AG04449 (cell line): ENCODE results near the gene NT5C2.

Source experiments
- CTCF ChIA-PET: fragments of 350-600 bp; formaldehyde crosslinking; extraction: SDS; loops from one replicate; lab custom pipeline; 2021; ENCODE audit warnings: antibody characterized with exemption; lab: Yijun Ruan, JAX
- POLR2A ChIA-PET: fragments of 400-600, 350-600 bp; formaldehyde crosslinking; extraction: SDS; loops from one replicate; lab custom pipeline; 2020; ENCODE audit warnings: antibody characterized with exemption, inconsistent platforms; lab: Yijun Ruan, JAX
- DNase-seq: peaks from one replicate; pipeline ENCODE4 v3.0.0-alpha.2; 2010; ENCODE audit warnings: low read depth, low spot score
- H3K4me3 ChIP-seq: 2 replicates; pipeline ENCODE4 v1.5.1; 2011; ENCODE audit warnings: low read depth, mild to moderate bottlenecking, control low read depth, low read length
- CTCF ChIP-seq: IDR thresholded peaks from one replicate; pipeline ENCODE4 v1.5.1; 2011; ENCODE audit warnings: mild to moderate bottlenecking, moderate library complexity, low read length, control low read depth, inconsistent platforms; ENCODE audit not compliant: insufficient read depth; ENCODE audit errors: missing control alignments

NT5C2 gene

GRCh38 chr10:103193107-103193819 is at the start of gene NT5C2:
Gene NT5C2, minus strand, starts transcription at chr10:103193272. Its CDS starts 18,314 bp downstream, at chr10:103174958.
- DNase-seq: no peak
- ChIA-PET CTCF (interaction anchor here (0.6 to 3.6 kb wide), 7 partner anchors 10 to 275 kb away, joined by 3 to 36 read pairs (median 3); partner anchors contain the start of gene CNNM2), POLR2A (interaction anchor here (0.6 to 3.2 kb wide), 10 partner anchors 11 to 318 kb away, joined by 3 to 30 read pairs (median 4); no protein-coding TSS in a partner anchor)
- H3K4me3 ChIP-seq: peak within 1 kb of the TSS; percentile 77
- no peak for TF ChIP-seq CTCF

- POLR2A ChIA-PET: interaction anchor here (0.6 to 1.0 kb wide), 2 partner anchors 49 to 74 kb away, joined by 3 to 4 read pairs; no protein-coding TSS in a partner anchor
- CTCF ChIA-PET: interaction anchor here (0.9 to 5.0 kb wide), 14 partner anchors 9 to 405 kb away, joined by 3 to 62 read pairs (median 6); partner anchors contain the start of gene CNNM2
- no peak for TF ChIP-seq CTCF
- DNase-seq: no peak
- H3K4me3 ChIP-seq: no peak overlapping the region
Measured at GRCh38 chr10:103241262-103242011, 48.4 kb upstream of the NT5C2 start.

- CTCF ChIA-PET: interaction anchor here (0.6 to 4.9 kb wide), 44 partner anchors 9 to 407 kb away, joined by 3 to 44 read pairs (median 4); partner anchors contain the start of genes CNNM2 and NT5C2
- POLR2A ChIA-PET: interaction anchor here (0.6 kb wide), 1 partner anchor 46 kb away, joined by 3 read pairs; no protein-coding TSS in a partner anchor
- peak; percentile 68 for TF ChIP-seq CTCF
- H3K4me3 ChIP-seq: no peak overlapping the region
- DNase-seq: no peak
Measured at GRCh38 chr10:103238506-103239252, 45.6 kb upstream of the NT5C2 start.

- ChIA-PET CTCF (interaction anchor here (2.3 kb wide), 1 partner anchor 9 kb away, joined by 18 read pairs; no protein-coding TSS in a partner anchor), POLR2A (no interaction called here)
- no peak overlapping the region for H3K4me3 ChIP-seq
- no peak for DNase-seq
- TF ChIP-seq CTCF: no peak
Measured at GRCh38 chr10:103235775-103236174, 42.7 kb upstream of the NT5C2 start.

GRCh38 chr10:103232772-103233488 is 39.9 kb upstream of the NT5C2 start:
- no peak for DNase-seq
- POLR2A ChIA-PET: no interaction called here
- CTCF ChIA-PET: interaction anchor here (0.8 to 3.2 kb wide), 6 partner anchors 9 to 506 kb away, joined by 3 to 11 read pairs (median 3); no protein-coding TSS in a partner anchor
- H3K4me3 ChIP-seq: no peak overlapping the region
- no peak for TF ChIP-seq CTCF
